Prostate gland (tissue), 2 donors: ENCODE results near the gene PTBP2. TPM values are rescaled to one million over a fixed set of nuclear protein-coding genes. Genes with fewer than 3 reads are reported as not detected.

Experiments
- DNase-seq: peaks from one replicate; pipeline ENCODE4 v3.0.0-alpha.2; 2019; ENCODE audit warnings: low spot score
- H3K27ac ChIP-seq, 2 donors: fragments of 200-600 bp; sonication (generic); 2 replicates each; pipeline ENCODE4 v1.5.1; 2017 to 2019
- H3K27me3 ChIP-seq: fragments of 200-600 bp; sonication (generic); replicated peaks from 2 replicates; pipeline ENCODE4 v1.5.1; 2019; ENCODE audit not compliant: insufficient read depth
- H3K36me3 ChIP-seq, 2 donors: fragments of 200-600 bp; sonication (generic); 1 replicate in 1 of 2; 2 replicates in 1 of 2; pipeline versions ENCODE4 v1.5.1 to v1.8.1; 2017 to 2019
- H3K4me1 ChIP-seq: fragments of 200-600 bp; sonication (generic); replicated peaks from 2 replicates; pipeline ENCODE4 v1.5.1; 2019
- H3K4me3 ChIP-seq, 2 donors: fragments of 200-600 bp; sonication (generic); 2 replicates each; pipeline ENCODE4 v1.5.1; 2017 to 2019
- H3K9me3 ChIP-seq: fragments of 200-600 bp; sonication (generic); 2 replicates; pipeline ENCODE4 v1.5.1; 2017
- POLR2A ChIP-seq: fragments of 450-650 bp; IDR thresholded peaks from one replicate; pipeline ENCODE4 v1.6.1; 2016; ENCODE audit warnings: antibody characterized with exemption, mild to moderate bottlenecking
- POLR2AphosphoS5 ChIP-seq: sonication (generic); formaldehyde crosslinking; IDR thresholded peaks from one replicate; pipeline ENCODE4 v1.6.1; 2017; ENCODE audit warnings: antibody characterized with exemption
- WGBS: methylation state at CpG from one replicate; pipeline ENCODE4 v1.1.5; 2018; 5-methylcytosine and 5-hydroxymethylcytosine counted together
- intact Hi-C: fragments of 100-400 bp; cut with DNase I; formaldehyde crosslinking; loops from one replicate; pipeline ENCODE4 v1.14.2; 2022
- total RNA-seq, 2 donors: library from RNA; depleted of rRNA; stranded (reverse); fragments of >200 nt; gene quantifications; one replicate each; pipeline ENCODE4 v1.1.0, GENCODE V29; 2016
- TF ChIP-seq, protein P1 (sequence below), 4 experiments: fragments of 200-600 bp in 2 of 4; fragments of 450-650 bp in 2 of 4; sonication (generic) in 2 of 4; IDR thresholded peaks; 1 replicate in 3 of 4; 2 replicates in 1 of 4; pipeline ENCODE4 v1.5.1; 2016 to 2019; ENCODE audit warnings: antibody characterized with exemption in 4 of 4, mild to moderate bottlenecking in 2 of 4, moderate library complexity in 2 of 4

Gene PTBP2
- total RNA-seq, 2 donors from 2014 or later = 22.0 to 78.8 TPM

DNA sequence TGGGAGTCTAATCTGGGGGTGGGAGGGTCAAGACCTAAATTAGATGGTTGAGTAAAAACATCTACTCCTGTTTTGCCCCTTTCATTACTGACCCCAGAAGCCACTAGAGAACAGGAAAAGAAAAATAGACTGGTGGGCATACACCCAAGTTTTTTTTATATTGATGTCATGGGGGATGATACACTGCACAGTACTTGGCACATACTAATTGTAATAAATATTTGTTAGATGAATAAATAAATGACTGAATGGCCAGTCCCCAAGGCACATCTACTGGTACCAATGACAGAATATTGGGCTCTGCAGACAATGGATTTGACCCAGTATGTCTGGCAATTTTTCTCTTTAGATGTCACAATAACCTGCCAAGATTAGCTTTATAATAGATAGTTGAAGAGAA is 36.8 kb upstream of the PTBP2 start:
- no peak for DNase-seq
- TF ChIP-seq POLR2AphosphoS5 (no peak), POLR2A (no peak)
- TF ChIP-seq, protein P1, sequence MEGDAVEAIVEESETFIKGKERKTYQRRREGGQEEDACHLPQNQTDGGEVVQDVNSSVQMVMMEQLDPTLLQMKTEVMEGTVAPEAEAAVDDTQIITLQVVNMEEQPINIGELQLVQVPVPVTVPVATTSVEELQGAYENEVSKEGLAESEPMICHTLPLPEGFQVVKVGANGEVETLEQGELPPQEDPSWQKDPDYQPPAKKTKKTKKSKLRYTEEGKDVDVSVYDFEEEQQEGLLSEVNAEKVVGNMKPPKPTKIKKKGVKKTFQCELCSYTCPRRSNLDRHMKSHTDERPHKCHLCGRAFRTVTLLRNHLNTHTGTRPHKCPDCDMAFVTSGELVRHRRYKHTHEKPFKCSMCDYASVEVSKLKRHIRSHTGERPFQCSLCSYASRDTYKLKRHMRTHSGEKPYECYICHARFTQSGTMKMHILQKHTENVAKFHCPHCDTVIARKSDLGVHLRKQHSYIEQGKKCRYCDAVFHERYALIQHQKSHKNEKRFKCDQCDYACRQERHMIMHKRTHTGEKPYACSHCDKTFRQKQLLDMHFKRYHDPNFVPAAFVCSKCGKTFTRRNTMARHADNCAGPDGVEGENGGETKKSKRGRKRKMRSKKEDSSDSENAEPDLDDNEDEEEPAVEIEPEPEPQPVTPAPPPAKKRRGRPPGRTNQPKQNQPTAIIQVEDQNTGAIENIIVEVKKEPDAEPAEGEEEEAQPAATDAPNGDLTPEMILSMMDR (IDR thresholded peaks at IDR 0.05) = no peak
- intact Hi-C loops = no loop called here
- Histone ChIP-seq H3K27me3 (no peaks in the 10 kb centered on the region), H3K4me3 (no peak overlapping the region), H3K27ac (no peak overlapping the region), H3K4me1 (no peaks in the 10 kb centered on the region), H3K9me3 (no peaks in the 10 kb centered on the region), H3K36me3 (no peaks in the 10 kb centered on the region)

DNA sequence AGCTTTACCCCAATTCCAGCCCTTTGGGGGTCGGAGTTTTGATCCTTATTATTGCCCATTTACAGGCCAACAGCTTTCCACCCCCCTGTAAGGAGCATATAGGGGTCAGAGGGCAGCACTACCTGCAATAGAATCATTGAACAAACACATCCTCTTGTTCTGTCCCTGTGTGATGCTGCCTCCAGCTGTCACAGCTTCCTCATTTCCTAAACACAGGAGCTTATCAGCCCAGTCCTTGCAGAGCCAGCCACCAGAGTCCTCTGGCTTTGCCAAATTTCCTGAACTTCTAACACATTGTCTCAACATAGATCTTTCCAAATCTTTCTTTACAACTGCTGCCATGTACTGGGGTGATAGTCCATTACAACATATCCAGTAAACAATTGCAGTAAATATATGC is 32.8 kb upstream of the PTBP2 start:
- Histone ChIP-seq H3K27me3 (no peaks in the 10 kb centered on the region), H3K27ac (no peak overlapping the region), H3K4me3 (no peak overlapping the region), H3K4me1 (no peaks in the 10 kb centered on the region), H3K36me3 (no peaks in the 10 kb centered on the region), H3K9me3 (no peaks in the 10 kb centered on the region)
- no peak for DNase-seq
- intact Hi-C loops = no loop called here
- 64% methylated on average over 1 of the region's 1 CpG for WGBS
- TF ChIP-seq, protein P1 (IDR thresholded peaks at IDR 0.05) = no peak
- TF ChIP-seq POLR2AphosphoS5 = no peak
- TF ChIP-seq POLR2A = no peak

DNA sequence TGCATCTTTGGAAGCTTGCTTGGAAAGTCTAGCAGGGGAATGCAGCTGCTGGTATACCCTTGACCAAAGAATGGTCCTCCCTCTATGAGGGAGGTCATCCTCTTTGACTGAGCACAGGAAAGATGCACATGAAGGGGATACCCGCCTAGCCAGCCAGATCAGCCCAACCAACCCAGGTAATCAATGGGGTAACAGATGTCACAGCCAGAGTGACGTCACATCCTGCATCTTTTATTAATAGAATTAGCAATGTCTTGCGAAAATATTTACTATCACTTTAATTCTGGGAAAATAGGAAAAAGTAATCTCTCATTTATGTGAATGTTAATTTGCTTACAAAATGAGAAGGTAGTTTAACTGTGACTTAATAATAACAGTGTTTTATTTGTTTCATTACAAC is 25.6 kb upstream of the PTBP2 start:
- no peak overlapping the region for H3K27ac ChIP-seq
- DNase-seq = no peak
- no peaks in the 10 kb centered on the region for H3K27me3 ChIP-seq
- H3K9me3 ChIP-seq = no peaks in the 10 kb centered on the region
- no peak overlapping the region for H3K4me3 ChIP-seq
- no peaks in the 10 kb centered on the region for H3K4me1 ChIP-seq
- WGBS = 88% methylated on average over 3 of the region's 3 CpGs
- intact Hi-C loops = no loop called here
- no peaks in the 10 kb centered on the region for H3K36me3 ChIP-seq
- no peak for TF ChIP-seq POLR2A
- TF ChIP-seq, protein P1 (IDR thresholded peaks at IDR 0.05) = no peak
- TF ChIP-seq POLR2AphosphoS5 = no peak

- no peaks in the 10 kb centered on the region for H3K4me1 ChIP-seq
- no peak for DNase-seq
- no peaks in the 10 kb centered on the region for H3K9me3 ChIP-seq
- no peaks in the 10 kb centered on the region for H3K27me3 ChIP-seq
- H3K4me3 ChIP-seq = no peak overlapping the region
- WGBS = 72% methylated on average over 5 of the region's 5 CpGs
- intact Hi-C loops = no loop called here
- TF ChIP-seq POLR2AphosphoS5 = no peak
- TF ChIP-seq, protein P1 (IDR thresholded peaks at IDR 0.05) = no peak
- H3K27ac ChIP-seq = no peak overlapping the region
- H3K36me3 ChIP-seq = no peaks in the 10 kb centered on the region
Measured at GRCh38 chr1:96698342-96698983, 23.1 kb upstream of the PTBP2 start.

DNA sequence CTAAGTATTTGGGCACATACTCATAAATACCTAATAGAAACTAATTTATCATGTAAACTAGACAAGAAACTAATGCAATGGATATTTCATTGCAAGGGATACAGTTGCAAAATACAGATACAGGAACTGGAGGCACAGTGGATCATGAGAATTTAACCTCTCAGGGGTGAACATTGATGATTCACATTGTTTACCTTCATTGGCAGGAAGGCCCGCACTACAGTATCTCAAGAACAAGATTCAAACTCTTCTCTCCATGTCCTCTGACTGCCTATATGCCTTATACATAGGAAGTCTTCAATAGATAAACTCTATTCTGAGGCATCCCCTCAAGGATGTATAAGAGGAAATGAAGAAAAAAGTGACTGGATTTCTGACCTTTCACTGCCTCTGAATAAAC is 18.4 kb upstream of the PTBP2 start:
- Histone ChIP-seq H3K4me1 (no peaks in the 10 kb centered on the region), H3K27ac (no peak overlapping the region), H3K9me3 (no peaks in the 10 kb centered on the region), H3K4me3 (no peak overlapping the region), H3K36me3 (no peaks in the 10 kb centered on the region), H3K27me3 (no peaks in the 10 kb centered on the region)
- DNase-seq = no peak
- intact Hi-C loops = no loop called here
- no peak for TF ChIP-seq POLR2A
- TF ChIP-seq, protein P1 (IDR thresholded peaks at IDR 0.05) = no peak
- no peak for TF ChIP-seq POLR2AphosphoS5
- 79% methylated on average over 1 of the region's 1 CpG for WGBS
